ENCODE measurements around the gene NDUFS1.
"Not testable (repeated sequence)": the region's sequence is repeated elsewhere in the genome, so short reads cannot be mapped to it uniquely, and the experiment has no call there.

The NDUFS1 gene

DNA sequence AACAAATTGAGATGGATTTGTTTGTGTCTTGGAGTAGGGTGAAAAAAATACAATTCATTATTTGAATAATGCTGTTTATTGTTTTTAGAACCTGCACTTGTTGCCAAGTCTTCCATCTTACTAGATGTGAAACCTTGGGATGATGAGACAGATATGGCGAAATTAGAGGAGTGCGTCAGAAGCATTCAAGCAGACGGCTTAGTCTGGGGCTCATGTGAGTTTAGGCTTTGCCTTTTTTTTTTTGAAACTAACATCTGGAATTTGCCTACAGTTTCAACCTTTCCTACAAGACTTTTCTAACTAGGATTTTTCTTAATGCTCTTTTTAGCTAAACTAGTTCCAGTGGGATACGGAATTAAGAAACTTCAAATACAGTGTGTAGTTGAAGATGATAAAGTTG is 3.2 kb upstream of the NDUFS1 start:
- not testable (repeated sequence) for DNase-seq (ENCODE audit: low spot score)

DNA sequence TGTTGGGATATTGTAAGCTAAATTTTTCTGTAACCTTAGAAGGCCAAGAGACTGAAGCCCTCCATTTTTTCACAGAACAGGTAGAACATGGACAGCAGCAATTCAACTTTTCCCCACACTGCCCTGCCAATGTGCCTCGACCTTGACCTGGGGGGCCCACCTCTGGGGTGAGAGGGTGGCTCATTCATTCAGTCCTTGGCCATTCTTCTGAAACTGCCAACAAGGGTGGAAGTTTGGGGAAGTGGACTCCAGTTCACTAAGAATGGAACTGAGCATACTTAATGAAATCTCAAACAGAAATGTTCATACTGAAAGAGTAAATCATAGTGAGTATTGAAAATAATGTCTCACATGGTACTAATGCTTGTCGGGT is 1.5 kb upstream of the NDUFS1 start:
- no peak for DNase-seq (ENCODE audit: low spot score)

DNA sequence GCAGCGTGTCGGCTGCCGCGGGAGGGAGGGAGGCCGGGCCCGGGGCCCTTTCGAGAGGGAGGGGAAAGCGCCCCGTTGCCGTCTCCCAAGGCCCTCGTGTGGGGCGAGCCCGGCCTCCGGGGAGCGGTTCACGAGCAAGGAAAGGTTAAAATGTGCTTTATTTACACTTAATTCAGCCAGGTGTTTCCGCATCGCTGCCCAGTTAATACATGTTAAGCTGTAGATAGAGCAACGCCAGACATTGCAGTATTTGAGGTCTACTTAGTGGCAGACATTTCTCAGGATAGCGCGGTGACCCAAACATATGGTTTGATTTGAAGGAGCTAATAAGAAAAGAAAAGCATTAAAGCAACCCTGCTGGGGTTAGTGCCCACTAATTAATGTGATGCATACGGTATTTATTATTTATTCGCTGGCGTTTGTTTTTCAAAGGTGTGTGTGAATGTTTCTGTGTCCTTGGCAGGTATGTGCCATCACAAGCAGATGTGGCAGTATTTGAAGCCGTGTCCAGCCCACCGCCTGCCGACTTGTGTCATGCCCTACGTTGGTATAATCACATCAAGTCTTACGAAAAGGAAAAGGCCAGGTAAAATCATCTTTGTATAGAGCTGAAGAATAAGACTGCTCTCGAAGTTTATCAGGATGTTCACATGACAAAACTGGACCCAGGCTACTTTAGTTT is 1.0 kb upstream of the NDUFS1 start:
- DNase-seq (ENCODE audit: low spot score): peak; percentile 61

DNA sequence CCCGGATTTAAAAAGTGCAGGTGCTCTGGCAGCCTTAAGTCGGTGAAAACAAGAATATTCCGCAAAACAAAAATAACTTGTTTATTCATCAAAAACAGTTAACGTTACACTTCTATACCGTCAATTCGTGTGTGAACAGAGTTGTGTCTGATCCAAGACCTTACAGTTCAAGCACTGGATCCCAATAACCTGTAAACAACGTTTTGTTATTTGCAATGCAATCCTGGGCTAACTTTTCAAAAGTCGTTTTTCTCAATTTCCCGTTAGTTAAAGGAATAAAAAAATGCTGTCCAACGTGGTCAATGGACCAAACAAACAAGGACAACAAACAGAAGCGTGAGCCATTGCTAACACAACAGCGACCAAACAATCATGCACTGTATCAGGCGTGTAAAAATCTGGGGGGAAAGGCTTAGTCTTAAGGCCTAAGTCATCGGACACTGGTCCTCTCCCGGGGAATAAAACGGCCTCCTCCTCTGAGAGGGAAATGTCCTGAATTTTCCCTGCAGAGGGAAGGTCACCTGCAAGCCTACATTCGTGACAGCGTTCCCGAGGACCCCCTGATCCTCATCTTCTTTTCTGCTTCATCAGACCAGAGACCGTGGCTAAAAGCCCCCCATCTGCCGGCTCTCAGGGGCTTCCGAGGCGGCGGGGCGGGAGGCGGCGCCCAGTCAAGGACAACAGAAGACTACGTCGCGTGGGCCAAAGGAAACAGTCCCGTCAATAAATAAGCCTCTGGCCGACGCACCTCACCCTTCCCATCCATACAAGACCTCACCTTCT is 490 bp downstream of the NDUFS1 start:
- peak; percentile 21 for DNase-seq (ENCODE audit: low spot score)

DNA sequence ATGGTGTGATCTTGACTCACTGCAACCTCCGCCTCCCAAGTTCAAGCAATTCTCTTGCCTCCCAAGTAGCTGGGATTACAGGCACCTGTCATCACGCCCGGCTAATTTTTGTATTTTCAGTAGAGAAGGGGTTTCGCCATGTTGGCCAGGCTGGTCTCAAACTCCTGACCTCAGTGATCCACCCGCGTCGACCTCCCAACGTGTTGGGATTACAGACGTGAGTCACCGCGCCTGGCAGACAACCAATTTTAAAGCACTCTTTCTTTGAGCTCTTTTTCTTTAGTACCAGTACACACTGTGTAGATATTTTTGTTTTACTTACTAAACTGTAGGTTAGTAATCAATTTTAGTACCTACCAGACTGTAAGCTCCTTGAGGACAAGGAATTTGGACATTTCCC is 2.2 kb downstream of the NDUFS1 start:
- DNase-seq (ENCODE audit: low spot score): not testable (repeated sequence)

DNA sequence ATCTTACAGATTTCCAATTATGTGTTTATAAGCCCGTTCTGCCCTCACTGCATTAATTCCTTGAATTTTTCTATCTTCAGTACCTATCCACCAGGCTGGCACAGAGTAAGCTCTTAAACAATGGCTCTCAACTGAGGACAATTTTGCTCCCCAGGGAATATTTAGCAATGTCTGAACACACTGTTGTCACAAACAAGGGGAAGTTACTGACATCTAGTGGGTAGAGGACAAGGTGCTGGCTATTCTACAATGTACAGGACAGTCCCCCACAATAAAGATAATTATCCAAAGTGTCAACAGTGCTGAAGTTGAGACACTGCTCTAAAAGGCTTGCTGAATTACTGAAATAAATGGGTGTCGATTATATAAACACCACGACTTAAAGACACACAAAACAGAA is 5.0 kb downstream of the NDUFS1 start:
- DNase-seq (ENCODE audit: low spot score): no peak

DNA sequence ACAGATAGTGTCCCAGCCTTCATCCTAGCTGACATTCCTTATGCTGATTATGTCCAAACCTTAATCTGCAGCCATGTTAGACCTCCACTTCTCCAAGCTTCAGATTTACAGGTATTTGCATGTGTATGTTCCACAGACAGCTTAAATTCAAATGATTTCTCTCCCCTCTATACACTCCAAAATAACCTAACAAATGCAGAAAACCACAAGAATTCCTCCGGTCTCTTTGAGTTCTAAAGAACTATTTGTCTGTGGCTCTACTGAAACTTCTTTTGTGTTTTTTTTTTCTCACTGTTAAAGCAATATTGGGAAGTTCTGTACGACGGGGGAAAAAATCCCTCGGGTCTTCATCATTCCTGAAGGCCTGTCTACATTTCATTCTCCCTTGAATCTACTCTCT is 8.6 kb downstream of the NDUFS1 start:
- no peak for DNase-seq (ENCODE audit: low spot score)

DNA sequence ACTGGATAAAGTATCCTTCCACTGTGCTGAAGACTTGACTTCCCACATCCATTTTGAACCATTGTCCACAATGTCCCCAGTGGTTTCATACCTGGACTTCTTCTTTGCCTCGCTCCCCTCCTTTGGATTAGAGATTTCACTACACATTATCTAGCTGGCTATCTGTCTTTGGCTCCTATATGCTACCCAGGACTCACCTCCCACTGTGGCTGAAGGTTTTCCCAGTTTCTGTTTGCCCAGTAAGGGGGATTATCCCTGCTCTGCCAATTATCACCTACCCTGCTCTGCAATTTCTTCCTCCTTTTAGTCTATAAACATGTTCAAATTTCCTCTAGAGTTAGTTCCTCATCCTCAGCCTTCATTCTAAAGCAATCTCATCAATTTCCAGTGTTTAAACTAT is 9.1 kb downstream of the NDUFS1 start:
- DNase-seq (ENCODE audit: low spot score): no peak

DNA sequence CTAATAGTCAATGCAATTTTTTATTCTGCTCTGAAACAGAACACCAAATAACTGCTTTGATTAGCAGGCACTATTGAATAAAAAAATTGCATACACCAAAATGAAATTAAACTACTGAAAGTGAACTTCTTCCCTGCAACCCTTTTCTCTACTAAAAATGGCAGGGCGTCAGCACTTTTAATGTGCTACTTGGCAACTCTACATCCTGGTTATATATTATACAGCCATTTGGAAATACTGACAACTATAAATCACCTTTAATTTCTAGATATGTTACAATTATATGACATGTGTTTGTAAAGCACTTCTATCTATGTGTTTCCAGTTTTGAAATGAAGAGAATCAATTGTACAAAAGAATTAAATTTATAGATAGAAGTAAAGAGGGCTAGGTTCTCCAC is 9.9 kb downstream of the NDUFS1 start:
- no peak for DNase-seq (ENCODE audit: low spot score)

DNA sequence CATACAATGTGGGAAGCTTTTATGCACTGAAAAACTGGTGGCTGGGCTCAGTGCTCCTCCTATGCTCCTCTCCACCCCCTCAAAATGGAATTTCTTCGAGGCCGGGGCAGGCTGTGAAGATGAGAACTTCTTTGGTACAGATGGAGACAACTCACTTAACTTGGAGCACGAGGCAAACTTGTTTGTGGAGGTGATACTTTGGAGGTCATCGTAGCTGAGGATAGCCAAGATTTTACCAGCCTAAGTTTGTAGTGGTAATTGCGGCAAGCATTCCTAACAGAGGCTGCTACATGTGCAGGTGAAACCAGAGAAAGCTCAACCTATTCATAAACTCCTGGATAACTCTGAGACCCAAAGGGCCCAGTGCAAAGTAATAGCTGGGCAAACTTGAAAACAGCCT is 13.6 kb downstream of the NDUFS1 start:
- DNase-seq (ENCODE audit: low spot score): no peak

DNA sequence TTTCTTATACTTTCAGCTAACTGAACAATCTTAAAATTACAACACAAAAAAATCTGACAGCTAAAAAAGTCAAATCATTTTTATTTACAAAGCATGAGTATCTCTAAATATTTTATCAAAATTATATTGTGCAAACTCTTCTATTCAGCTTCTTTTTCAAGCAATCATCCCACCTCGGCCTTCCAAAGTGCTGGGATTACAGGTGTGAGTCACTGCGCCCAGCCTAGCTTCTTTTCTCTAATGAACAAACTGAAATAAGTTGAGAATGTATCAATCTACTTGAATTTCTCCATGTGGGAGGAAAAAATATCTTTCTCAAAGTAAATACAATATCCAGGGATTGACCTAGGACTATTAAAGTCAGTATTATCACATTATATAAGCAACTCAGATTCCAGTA is 14.9 kb downstream of the NDUFS1 start:
- no peak for DNase-seq (ENCODE audit: low spot score)

DNA sequence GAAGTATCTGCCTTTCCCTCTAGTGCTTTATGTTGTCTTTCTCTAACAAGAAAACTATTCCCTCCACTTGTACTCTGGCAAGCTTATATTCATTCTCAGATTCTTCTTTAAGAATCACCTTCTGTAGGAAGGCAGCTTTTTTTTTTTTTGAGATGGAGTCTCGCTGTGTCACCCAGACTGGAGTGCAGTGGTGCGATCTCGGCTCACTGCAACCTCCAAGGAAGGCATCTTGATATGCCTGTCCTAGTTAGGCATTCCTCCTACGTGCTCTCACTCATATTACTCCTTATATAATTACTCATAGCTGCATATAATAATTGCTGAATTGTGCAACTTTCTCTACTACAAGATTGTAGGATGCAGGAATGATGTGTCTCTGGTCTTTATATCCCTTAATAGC is 15.8 kb downstream of the NDUFS1 start:
- no peak for DNase-seq (ENCODE audit: low spot score)

DNA sequence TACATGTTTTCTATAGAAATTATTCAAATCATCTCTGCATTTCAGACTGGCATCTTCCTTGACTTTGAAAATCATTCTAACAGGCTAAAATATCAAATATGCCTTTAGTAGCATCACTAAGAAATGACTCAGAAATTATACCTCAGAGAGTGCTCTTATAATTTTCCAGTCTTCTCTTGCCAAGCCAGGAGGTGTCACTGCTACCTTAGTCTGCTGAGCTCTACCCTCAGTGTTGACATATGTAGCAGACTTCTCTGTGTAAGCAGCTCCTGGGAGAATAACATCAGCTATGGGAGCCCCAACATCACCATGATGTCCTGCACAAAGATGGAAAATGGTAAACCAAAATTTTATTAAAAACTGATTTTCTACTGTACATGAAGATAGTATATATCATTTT is 31.6 kb downstream of the NDUFS1 start:
- DNase-seq (ENCODE audit: low spot score): no peak

DNA sequence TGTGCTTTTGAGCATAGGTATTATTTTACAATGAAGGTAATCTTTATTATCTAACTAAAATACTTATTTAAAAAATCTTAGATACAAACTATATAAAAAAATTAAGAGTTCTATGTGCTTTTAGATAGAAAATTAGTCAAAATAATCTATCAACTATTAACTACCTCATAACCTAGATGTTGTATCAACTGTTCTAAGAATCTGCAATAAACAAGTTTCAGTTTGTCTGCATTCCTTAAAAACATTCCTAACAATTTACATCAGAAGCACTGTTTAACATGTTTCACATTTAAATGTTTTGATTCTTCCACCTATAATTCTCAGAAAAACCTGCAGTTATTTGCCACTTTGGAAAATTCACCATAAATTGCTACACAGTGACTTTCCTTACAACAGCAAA is 33.3 kb downstream of the NDUFS1 start:
- DNase-seq (ENCODE audit: low spot score): no peak

DNA sequence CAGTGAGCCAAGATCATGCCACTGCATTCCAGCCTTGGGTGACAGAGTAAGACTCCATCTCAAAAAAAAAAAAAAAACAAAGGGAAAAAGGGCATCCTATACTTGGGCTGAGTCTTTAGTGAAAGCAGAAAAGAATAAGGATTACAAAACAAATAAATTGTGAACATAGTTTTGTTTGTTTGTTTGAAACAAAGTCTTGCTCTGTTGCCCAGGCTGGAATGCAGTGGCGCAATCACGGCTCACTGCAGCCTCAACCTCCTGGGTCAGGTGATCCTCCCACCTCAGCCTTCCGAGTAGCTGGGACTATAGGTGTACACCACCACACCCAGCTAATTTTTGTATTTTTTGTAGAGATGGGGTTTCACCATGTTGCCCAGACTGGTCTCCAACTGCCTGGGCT is 36.7 kb downstream of the NDUFS1 start:
- not testable (repeated sequence) for DNase-seq (ENCODE audit: low spot score)

DNA sequence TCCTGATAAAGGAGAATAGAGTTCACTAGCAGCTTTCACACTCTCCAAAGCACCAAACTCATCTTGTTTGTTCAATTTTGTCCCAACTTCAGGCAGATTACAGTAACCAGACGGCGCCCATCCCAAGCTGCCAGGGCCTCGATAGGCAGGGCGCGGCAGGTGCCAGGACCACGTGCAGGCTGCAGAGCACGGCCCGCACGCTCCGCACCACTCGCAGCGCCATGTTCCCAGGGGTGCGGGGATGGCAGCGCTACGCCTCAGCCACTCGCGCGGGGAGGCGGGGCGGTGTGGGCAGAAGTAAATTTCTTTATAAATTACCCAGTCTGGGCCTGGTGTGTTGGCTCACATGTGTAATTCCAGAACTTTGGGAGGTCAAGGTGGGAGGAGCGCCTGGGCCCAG is 43.0 kb downstream of the NDUFS1 start:
- DNase-seq (ENCODE audit: low spot score): no peak

DNA sequence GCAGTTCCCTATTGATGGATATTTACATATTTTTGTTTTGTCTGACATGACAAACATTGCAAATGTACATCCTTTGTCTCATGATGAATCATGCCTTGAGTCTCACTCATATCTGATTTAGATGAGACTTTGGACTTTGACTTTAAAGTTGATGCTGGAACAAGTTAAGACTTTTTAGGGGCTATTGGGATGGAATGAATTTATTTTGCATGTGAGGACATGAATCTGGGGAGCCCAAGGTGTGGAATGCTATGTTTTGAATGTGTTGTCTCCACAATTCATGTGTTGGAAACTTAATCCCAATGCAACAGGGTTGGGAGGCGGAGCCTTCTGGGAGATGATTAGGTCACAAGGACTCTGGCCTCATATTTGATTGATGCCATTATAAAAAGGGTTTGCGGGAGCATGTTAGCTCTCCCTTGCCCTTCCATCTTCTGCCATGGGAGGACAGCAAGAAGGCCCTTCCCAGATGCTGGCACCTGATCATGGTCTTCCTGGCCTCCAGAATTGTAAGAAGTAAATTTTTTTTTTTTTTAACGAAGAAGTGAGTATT is 44.1 kb downstream of the NDUFS1 start:
- DNase-seq (ENCODE audit: low spot score): no peak

DNA sequence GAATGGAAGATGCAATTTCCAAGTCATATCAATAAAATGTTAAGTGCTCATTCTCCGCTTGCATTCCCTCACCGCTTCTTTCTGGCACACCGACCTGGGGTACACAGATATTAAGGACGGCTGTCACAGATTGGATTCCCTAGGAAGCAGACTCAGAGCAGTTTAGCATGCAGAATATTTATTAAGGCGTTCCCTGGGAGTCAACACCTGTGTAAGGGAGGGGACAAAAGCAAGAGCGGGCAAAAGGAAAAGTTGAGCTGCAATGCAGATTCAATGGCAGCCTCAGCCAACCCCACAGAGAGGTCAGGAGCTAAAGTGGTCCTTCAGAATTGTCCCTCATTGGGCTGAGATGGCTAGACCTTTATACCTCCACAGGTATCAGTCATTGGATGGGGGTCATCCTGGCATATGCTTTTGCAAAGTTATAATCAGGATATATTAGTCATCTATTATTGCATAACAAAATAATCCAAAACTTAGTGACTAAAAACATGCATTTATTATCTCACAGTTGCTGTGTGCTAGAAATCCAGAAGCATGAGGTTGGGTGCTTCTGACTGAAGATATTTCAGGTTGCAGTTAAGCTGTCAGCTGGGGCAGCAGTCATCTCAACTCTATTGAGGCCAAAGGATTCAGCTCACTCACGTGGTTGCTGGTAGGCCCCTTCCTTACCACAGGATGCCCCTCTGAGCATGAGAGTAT is 46.2 kb downstream of the NDUFS1 start:
- no peak for DNase-seq (ENCODE audit: low spot score)

DNA sequence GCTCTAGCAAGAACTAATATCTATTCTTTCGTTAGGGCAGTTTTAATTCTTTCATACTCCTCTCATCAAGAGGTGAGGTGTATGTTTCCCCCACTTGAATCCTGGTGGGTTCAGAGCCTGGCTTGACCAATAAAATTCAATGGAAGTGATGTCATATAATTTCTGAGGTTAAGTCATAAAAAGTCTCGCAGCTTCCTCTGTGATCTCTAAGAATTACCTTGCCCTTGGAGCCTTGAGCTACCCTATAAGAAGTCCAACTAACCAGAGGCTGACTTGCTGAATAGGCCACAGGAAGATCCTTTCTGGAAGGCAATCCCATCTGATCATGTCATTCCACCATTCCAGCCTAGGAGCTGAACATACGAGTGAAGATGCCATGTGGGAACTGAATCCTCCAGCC is 47.1 kb downstream of the NDUFS1 start:
- DNase-seq (ENCODE audit: low spot score): no peak

DNA sequence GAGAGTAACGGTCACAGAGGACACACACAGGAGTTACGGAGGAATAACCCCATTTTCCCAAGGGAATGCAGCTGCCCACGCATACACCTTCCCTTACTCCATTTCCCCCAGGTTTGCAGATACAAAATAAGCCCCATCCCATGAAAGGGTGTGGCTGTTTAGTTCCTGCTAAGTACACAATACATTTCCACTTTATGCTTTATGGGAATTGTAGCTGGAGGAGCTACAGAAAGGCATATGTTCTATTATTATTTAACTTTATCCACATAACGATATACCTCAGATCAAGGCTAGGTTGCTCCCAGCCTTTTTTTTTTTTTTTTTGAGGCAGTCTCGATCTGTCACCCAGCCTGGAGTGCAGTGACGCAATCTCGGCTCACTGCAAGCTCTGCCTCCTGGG is 50.5 kb downstream of the NDUFS1 start:
- DNase-seq (ENCODE audit: low spot score): no peak

DNA sequence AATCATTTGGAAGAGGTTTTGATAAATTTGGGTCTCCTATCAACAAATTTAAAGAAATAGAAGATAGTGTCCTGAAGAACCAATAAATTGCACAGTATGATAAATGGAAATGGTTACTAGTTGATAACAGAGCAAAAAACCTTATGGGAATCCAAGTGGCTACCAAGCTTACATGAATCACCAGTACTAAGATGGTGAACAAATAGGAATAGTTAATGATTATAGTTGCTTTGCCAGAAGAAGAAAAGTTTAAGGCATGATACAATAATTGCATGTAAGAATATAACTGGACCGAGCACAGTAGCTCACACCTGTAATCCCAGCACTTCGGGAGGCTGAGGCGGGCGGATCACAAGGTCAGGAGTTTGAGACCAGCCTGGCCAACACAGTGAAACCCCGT is 53.7 kb downstream of the NDUFS1 start:
- no peak for DNase-seq (ENCODE audit: low spot score)

DNA sequence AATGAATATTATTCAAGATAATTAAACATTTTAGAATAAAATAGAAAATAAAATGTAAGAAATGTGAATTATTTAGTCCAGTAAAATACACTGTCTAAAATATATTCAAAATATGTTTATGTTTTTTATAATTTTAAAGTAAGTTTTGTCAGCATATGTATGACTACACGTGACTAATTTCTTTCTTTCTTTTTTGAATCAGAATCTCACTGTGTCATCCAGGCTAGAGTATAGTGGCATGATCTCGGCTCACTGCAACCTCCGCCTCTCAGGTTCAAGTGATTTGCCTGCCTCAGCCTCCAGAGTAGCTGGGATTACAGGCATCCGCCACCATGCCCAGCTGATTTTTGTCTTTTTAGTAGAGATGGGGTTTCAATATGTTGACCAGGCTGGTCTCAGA is 54.2 kb downstream of the NDUFS1 start:
- DNase-seq (ENCODE audit: low spot score): no peak

DNA sequence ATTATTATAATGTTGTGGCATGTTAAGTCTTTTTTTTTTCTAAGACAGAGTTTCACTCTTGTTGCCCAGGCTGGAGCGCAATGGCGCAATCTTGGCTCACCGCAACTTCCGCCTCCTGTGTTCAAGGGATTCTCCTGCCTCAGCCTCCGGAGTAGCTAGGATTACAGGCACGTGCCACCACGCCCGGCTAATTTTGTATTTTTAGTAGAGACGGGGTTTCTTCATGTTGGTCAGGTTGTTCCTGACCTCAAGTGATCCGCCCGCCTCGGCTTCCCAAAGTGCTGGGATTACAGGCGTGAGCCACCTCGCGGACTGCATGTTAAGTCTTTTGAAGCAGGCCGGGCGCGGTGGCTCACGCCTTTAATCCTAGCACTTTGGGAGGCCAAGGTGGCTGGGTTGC is 60.4 kb downstream of the NDUFS1 start:
- DNase-seq (ENCODE audit: low spot score): not testable (repeated sequence)

All from AG08395 (cell line).